ENCODE data around the gene EXOSC9. TPM values are rescaled to one million over a fixed set of nuclear protein-coding genes. Genes with fewer than 3 reads are reported as not detected.

The EXOSC9 gene
- polyA plus RNA-seq, 5 donors = 48.0 to 72.7 (median 58.4) TPM

DNA sequence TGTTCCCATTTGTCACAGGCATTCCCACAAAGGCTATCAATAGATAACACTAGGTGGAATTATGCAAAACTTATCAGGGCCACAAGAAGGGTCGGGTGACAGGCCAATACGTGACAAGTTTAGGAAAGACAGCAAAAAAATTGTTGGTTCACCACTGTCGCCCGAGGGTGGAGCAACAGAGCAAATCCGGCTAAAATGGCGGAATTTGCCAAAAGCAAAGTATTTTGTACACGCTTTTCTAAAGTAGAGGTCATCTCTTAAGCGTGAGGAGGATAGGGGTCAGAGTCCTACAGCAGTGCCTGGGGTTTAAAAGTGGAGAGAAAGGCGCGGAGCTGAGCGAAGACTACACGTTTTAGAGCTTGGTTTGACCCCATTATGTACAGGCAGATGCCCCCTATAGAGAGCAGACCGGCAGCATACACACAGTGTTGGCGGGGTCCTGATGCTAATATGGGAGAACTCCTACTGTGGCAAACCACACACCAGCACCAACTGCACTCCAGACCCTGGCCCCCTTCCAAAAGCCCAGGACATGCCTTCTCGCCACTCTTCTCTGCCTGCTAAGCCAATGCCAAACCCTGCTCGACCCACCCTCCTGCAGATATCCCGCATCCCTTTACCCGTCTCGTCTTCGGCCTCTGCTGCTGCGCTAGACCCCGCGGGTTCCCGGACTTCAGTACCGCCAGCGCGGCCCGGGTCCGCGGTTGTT lies 21.8 kb downstream of the EXOSC9 start:
- no peak for DNase-seq

- peak; percentile 95 to 96 for DNase-seq
Measured at GRCh38 chr4:121823505-121824170, 22.5 kb downstream of the EXOSC9 start, which contains the start of gene CCNA2. TSS of gene CCNA2 (minus strand) at chr4:121823883. CDS start at chr4:121823628, 255 bp downstream.

GRCh38 chr4:121824171-121824527 lies 23.0 kb downstream of the EXOSC9 start:
- DNase-seq = no peak

DNA sequence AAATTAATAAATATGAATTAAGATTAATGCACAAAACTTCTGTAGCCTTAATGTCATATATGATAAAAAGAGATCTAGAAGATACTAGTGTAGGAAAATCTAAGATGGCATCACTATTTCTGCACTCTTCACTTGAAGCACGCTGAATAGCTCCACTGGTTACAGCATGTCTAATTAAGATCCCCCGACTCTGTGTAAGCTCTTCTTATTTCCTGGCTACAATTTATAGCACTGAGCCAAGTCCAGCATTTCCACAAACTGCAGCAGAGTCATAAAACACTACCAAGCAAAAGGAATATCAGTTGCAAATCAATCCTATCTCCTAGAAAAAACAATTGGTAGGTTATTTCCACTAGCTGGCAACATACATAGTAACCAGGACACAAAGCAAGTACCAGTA lies 23.8 kb downstream of the EXOSC9 start:
- DNase-seq = no peak

DNA sequence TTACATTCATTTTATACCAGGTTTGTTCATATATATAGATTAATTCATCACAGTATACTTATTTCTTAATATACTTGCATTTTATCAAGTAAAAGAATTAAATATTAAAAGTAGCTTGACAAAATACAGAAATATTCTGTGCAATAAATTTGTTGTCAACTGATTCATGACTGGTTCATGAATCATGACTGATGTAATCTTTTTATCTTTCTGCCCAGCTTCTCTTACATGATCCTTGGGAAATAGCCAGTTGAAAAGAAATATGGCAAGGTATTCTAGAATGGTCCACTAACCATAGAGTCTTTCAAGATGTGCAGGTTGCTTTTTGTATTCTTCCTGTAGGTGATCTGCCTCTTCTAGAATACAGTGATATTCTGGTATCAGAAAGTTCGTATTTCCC lies 26.7 kb downstream of the EXOSC9 start:
- no peak for DNase-seq

DNA sequence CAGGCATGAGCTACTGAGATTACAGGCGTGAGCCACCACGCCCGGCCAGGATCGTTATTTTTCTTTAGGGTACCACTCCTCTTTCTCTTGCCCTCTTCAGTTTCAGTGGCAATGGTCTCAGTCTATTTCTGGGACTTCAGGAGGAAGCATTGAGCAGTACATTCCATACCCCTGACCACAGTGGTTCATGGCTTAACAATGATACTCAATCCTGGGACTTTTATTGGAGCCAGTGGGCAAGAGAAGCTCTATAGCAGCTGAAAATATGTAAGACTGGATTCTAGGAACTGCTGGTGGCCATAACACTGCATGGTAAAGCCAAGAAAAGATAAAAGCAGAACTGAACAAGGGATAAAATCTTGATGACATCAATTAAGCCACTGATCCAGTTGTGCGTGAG lies 28.4 kb downstream of the EXOSC9 start:
- no peak for DNase-seq

DNA sequence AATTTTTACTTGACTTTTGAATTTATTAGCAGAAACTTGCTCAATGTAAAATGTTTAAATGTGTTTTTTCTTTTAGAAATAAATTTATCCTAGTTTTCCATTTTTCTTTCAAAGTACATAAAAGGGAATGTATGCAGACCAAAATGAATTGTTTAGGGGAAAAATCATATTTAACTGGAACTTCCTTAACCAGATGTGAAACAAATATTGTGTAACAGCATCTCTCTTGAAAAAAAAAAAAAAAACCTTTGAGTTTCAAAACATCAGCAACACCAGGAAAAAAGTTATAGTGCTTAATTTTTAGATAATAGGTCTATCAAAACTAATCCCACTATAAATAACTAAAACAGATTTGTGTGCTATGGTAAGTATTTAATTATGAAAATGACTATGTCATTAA lies 37.0 kb downstream of the EXOSC9 start:
- no peak for DNase-seq

DNA sequence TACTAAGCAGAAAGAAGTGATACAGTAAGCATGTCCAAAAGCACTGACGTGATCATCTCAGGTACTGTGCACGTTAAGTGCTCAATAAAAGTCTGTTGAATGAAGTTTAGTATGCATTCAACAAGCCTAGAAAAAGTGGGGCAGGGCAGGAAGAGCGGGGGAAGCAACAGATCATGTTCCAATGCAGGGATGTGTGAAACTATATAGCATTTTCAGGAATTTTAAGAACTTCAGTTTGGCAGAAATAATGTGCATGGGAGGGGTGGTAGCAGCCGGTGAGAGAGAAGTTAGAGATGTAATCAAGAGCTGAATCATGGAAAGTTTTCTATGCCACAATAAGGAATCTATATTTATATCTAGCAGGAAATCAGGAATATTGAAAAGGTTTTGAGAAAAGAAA lies 41.7 kb downstream of the EXOSC9 start:
- no peak for DNase-seq

- DNase-seq = no peak
Measured at GRCh38 chr4:121846662-121847061, 45.5 kb downstream of the EXOSC9 start.

- DNase-seq = no peak
Measured at GRCh38 chr4:121851354-121851753, 50.2 kb downstream of the EXOSC9 start.

GRCh38 chr4:121860121-121860520 lies 59.0 kb downstream of the EXOSC9 start:
- no peak for DNase-seq

DNA sequence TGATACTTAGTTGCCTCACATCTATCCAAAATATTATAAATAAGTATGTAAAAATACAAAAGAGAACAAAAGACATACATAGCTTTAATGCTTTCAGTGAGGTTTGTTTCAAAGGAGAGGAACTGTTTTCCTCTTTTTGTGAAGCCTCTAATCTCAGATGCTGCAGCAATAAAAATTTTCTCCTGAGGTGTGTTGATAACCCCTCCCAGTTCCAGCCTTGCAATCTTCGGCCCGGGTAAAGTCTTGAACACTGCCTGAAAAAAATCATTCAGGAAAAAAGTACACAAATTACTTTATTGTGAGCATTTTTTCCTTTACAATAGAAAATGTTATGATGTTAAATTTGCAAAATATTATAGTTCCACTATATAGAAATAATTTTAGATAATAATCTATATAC lies 60.3 kb downstream of the EXOSC9 start:
- no peak for DNase-seq

DNA sequence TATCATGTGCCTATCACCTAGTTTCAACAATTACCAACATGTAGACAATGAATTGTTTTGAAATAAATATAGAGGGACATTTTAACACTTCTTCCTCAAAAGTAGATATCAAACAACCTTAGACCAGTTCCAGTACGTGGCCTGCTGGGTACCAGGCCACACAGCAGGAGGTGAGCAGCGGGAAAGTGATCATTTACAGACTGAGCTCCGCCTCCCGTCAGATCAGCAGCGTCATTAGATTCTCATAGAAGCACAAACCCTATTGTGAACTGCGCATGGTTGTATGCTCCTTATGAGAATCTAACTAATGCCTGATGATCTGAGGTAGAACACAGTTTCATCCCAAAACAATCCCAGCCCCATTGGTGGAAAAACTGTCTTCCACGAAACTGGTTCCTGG lies 62.7 kb downstream of the EXOSC9 start:
- no peak for DNase-seq

Other genes with a start within 250 kb of the EXOSC9 start
- gene ANXA5, start 104.3 kb upstream of the EXOSC9 start, polyA plus RNA-seq (ENCODE audit: insufficient read depth in 1 of 5, insufficient read length in 5 of 5, low replicate concordance in 1 of 5) = 100 to 1,000 TPM; 633 to 789 (median 645) TPM
- 10 to 100 TPM; 16.5 to 22.3 (median 17.7) TPM for gene SMIM43, start 36.2 kb upstream of the EXOSC9 start, polyA plus RNA-seq (ENCODE audit: insufficient read depth in 1 of 5, insufficient read length in 5 of 5, low replicate concordance in 1 of 5)
- 10 to 100 TPM; 22.5 to 75.7 (median 39.3) TPM for gene CCNA2, start 22.6 kb downstream of the EXOSC9 start, polyA plus RNA-seq (ENCODE audit: insufficient read depth in 1 of 5, insufficient read length in 5 of 5, low replicate concordance in 1 of 5)
- gene BBS7, start 69.2 kb downstream of the EXOSC9 start, polyA plus RNA-seq (ENCODE audit: insufficient read depth in 1 of 5, insufficient read length in 5 of 5, low replicate concordance in 1 of 5) = 10 to 100 TPM; 21.4 to 34.8 (median 33.5) TPM
- 1 to 10 TPM; 5.2 to 8.5 (median 6.4) TPM for gene TRPC3, start 150.7 kb downstream of the EXOSC9 start, polyA plus RNA-seq (ENCODE audit: insufficient read depth in 1 of 5, insufficient read length in 5 of 5, low replicate concordance in 1 of 5)